NCI-H1092 treated with DMSO at 0.1 percent for 48 hours (cell line): Measurements from ENCODE around the gene DNM1.

Experiments used
- DNase-seq: peaks from one replicate; lab custom pipeline; 2025; lab: John Stamatoyannopoulos, UW

DNM1 gene

GRCh38 chr9:128251732-128252100 is 48.5 kb downstream of the DNM1 start:
- DNase-seq: no peak

GRCh38 chr9:128252317-128253139 is 49.3 kb downstream of the DNM1 start:
- no peak for DNase-seq

GRCh38 chr9:128253140-128253990 is 50.2 kb downstream of the DNM1 start:
- DNase-seq: no peak

GRCh38 chr9:128253991-128254346 is 50.8 kb downstream of the DNM1 start:
- no peak for DNase-seq

GRCh38 chr9:128254362-128254761 is 51.2 kb downstream of the DNM1 start:
- no peak for DNase-seq

- peak; percentile 5 for DNase-seq
Observed at GRCh38 chr9:128254855-128255759, 51.9 kb downstream of the DNM1 start.

GRCh38 chr9:128257086-128257825 is 54.1 kb downstream of the DNM1 start:
- DNase-seq: no peak

- no peak for DNase-seq
Observed at GRCh38 chr9:128257907-128258306, 54.7 kb downstream of the DNM1 start.

GRCh38 chr9:128258326-128258725 is 55.1 kb downstream of the DNM1 start:
- no peak for DNase-seq

- DNase-seq: no peak
Observed at GRCh38 chr9:128259156-128259555, 56.0 kb downstream of the DNM1 start.

GRCh38 chr9:128260340-128260739 is 57.2 kb downstream of the DNM1 start:
- no peak for DNase-seq

GRCh38 chr9:128262687-128263086 is 59.5 kb downstream of the DNM1 start:
- no peak for DNase-seq

GRCh38 chr9:128265348-128265847 is 62.2 kb downstream of the DNM1 start:
- DNase-seq: no peak

GRCh38 chr9:128266868-128267590 is 63.9 kb downstream of the DNM1 start:
- no peak for DNase-seq

GRCh38 chr9:128271112-128271511 is 67.9 kb downstream of the DNM1 start:
- no peak for DNase-seq

- no peak for DNase-seq
Observed at GRCh38 chr9:128271512-128271911, 68.3 kb downstream of the DNM1 start.

GRCh38 chr9:128274245-128274644 is 71.1 kb downstream of the DNM1 start:
- no peak for DNase-seq

GRCh38 chr9:128275198-128276007 is 72.2 kb downstream of the DNM1 start, which contains the start of gene GOLGA2:
Gene GOLGA2 (minus strand): TSS chr9:128276007. CDS start chr9:128275976, 31 bp downstream.
- no peak for DNase-seq

GRCh38 chr9:128276008-128276573 is 72.9 kb downstream of the DNM1 start, which contains the start of gene SWI5:
Gene SWI5 (plus strand): TSS chr9:128276276.
- peak; percentile 100 for DNase-seq
